Activated naive CD4-positive, alpha-beta T cell treated with anti-CD3 and anti-CD28 coated beads, Interleukin-2, amount 50 U/mL, for 72 hours (primary cell): ENCODE measurements around the gene ZNF800. TPM values are rescaled to one million over a fixed set of nuclear protein-coding genes. Genes with fewer than 3 reads are reported as not detected.
A peak's percentile ranks its signal among the peaks of the same experiment; 100 is the strongest.

Experiments
- ATAC-seq, 2 donors: fragments of 150-1000 bp; cut with Tn5 transposase; 2 replicates each; pipeline ENCODE4 v1.10.0; 2021; ENCODE audit warnings: mild to moderate bottlenecking in 2 of 2, moderate library complexity in 2 of 2
- DNase-seq, 2 donors: peaks; one replicate each; pipeline ENCODE4 v3.0.0; 2021 to 2022; ENCODE audit warnings: low spot score in 2 of 2
- H3K27ac Mint-ChIP-seq, 2 donors: one replicate each; pipeline ENCODE4 v1.8.0; 2022; ENCODE audit warnings: mild to moderate bottlenecking in 2 of 2, mixed read lengths in 2 of 2
- H3K36me3 Mint-ChIP-seq, 2 donors: one replicate each; pipeline ENCODE4 v1.8.0; 2022; ENCODE audit warnings: mixed read lengths in 2 of 2
- H3K9me3 Mint-ChIP-seq, 2 donors: one replicate each; pipeline ENCODE4 v1.8.0; 2022; ENCODE audit warnings: mixed read lengths in 2 of 2
- total RNA-seq, 2 donors: library from RNA; stranded (reverse); gene quantifications; one replicate each; pipeline ENCODE4 v1.2.3, GENCODE V29; 2022

ZNF800 gene
- total RNA-seq, 2 donors from 2014 or later: 26.4 to 33.5 TPM

- no peak for DNase-seq
- no peaks in the 10 kb centered on the region for H3K36me3 Mint-ChIP-seq
- no peaks in the 10 kb centered on the region for H3K9me3 Mint-ChIP-seq
Observed at GRCh38 chr7:127330070-127330469, 62.4 kb downstream of the ZNF800 start.

GRCh38 chr7:127322832-127323493, 69.5 kb downstream of the ZNF800 start:
- Mint-ChIP-seq H3K9me3 (no peaks in the 10 kb centered on the region), H3K36me3 (no peaks in the 10 kb centered on the region), H3K27ac (no peak overlapping the region)
- ATAC-seq: no peak
- DNase-seq: no peak

More at GRCh38 chr7:127330070-127330469, 62.4 kb downstream of the ZNF800 start:
- no peak overlapping the region for H3K27ac Mint-ChIP-seq
- no peak for ATAC-seq

- Mint-ChIP-seq H3K27ac (no peak overlapping the region), H3K36me3 (no peaks in the 10 kb centered on the region), H3K9me3 (no peaks in the 10 kb centered on the region)
- DNase-seq: no peak
- peak in 1 of 2 donors; percentile 91 for ATAC-seq
Observed at GRCh38 chr7:127322351-127322750, 70.2 kb downstream of the ZNF800 start.

- H3K27ac Mint-ChIP-seq: no peak overlapping the region
- ATAC-seq (no peak), DNase-seq (no peak)
- no peaks in the 10 kb centered on the region for H3K36me3 Mint-ChIP-seq
- H3K9me3 Mint-ChIP-seq: peaks cover 0 to 3% of the 10 kb centered on the region in 2 donors
Observed at GRCh38 chr7:127320974-127321373, 71.5 kb downstream of the ZNF800 start.

Other genes starting within 250 kb of the ZNF800 start
- not detected for gene GRM8, start 139.8 kb downstream of the ZNF800 start, total RNA-seq
- gene GCC1, start 192.9 kb upstream of the ZNF800 start, total RNA-seq: 10 to 100 TPM; 15.0 to 15.2 TPM
- gene ARF5, start 195.7 kb upstream of the ZNF800 start, total RNA-seq: 100 to 1,000 TPM in 1 of 2 donors, 10 to 100 TPM in 1; 91.1 to 112 TPM
- under 1 TPM; 0.96 to 0.97 TPM for gene FSCN3, start 201.0 kb upstream of the ZNF800 start, total RNA-seq
- not detected for gene PAX4, start 225.4 kb upstream of the ZNF800 start, total RNA-seq